Heart right ventricle (tissue), 16 donors: ENCODE results near the gene FBXO36. TPM values are rescaled to one million over a fixed set of nuclear protein-coding genes. Genes with fewer than 3 reads are reported as not detected.

ENCODE experiments used
- ATAC-seq, 8 donors: fragments of 200-7000 bp; cut with Tn5 transposase; one replicate each; pipeline ENCODE4 v1.9.1; 2020; ENCODE audit warnings: mild to moderate bottlenecking in 8 of 8, moderate library complexity in 8 of 8, moderate number of reproducible peaks in 1 of 8
- DNase-seq, 2 donors: peaks; one replicate each; pipeline ENCODE4 v3.0.0-alpha.2; 2020
- H3K27ac ChIP-seq, 10 donors: fragments of 200-600 bp; sonication (generic) in 2 of 10; one replicate each; pipeline versions ENCODE4 v1.5.0 to v1.8.0; 2020 to 2022; ENCODE audit warnings: mild to moderate bottlenecking in 3 of 10
- H3K27me3 ChIP-seq, 7 donors: fragments of 200-600 bp; one replicate each; pipeline ENCODE4 v1.8.0; 2021 to 2022; ENCODE audit warnings: mild to moderate bottlenecking in 2 of 7
- H3K36me3 ChIP-seq, 9 donors: fragments of 200-600 bp; sonication (generic) in 1 of 9; one replicate each; pipeline versions ENCODE4 v1.5.0 to v1.8.0; 2020 to 2022; ENCODE audit warnings: mild to moderate bottlenecking in 2 of 9
- H3K4me1 ChIP-seq, 9 donors: fragments of 200-600 bp; sonication (generic) in 1 of 9; one replicate each; pipeline versions ENCODE4 v1.5.0 to v1.8.0; 2020 to 2022; ENCODE audit warnings: mild to moderate bottlenecking in 4 of 9
- H3K4me3 ChIP-seq, 10 donors: fragments of 200-600 bp; sonication (generic) in 2 of 10; one replicate each; pipeline versions ENCODE4 v1.5.0 to v1.8.0; 2020 to 2022; ENCODE audit warnings: mild to moderate bottlenecking in 7 of 10, moderate library complexity in 2 of 10
- H3K9me3 ChIP-seq, 11 donors: fragments of 200-600 bp in 10 of 11; sonication (generic) in 2 of 11; one replicate each; pipeline versions ENCODE4 v1.5.0 to v1.8.0; 2013 to 2022; ENCODE audit warnings: mild to moderate bottlenecking in 2 of 11, control low read depth in 1 of 11, moderate library complexity in 1 of 11
- WGBS, 2 donors: extraction: QIAGEN DNeasy Blood & Tissue Kit; methylation state at CpG; one replicate each; pipeline ENCODE4 v1.1.7; 2013; ENCODE audit warnings: inconsistent platforms in 1 of 2; 5-methylcytosine and 5-hydroxymethylcytosine counted together
- intact Hi-C, 10 donors: fragments of 100-400 bp; cut with DNase I; formaldehyde crosslinking; loops; one replicate each; pipeline versions ENCODE4 v1.11.1 to v1.14.2; 2022
- polyA plus RNA-seq, 2 donors: library from polyadenylated mRNA; stranded (reverse); fragments of 200-250 nt; gene quantifications; one replicate each; pipeline ENCODE4 v1.2.3, GENCODE V29; 2013
- total RNA-seq, 10 donors: library from RNA; stranded (reverse); fragmentation: NEBNext Ultra II Directional in 3 of 10; extraction: Animal tissue kit (Norgen Biotek cat#: 25700) in 3 of 10; gene quantifications; one replicate each; pipeline versions ENCODE4 v1.2.1 to v1.2.4, GENCODE V29; 2021 to 2023
- TF ChIP-seq, protein P1 (sequence below), 9 donors: fragments of 200-600 bp; sonication (generic) in 2 of 9; IDR thresholded peaks; one replicate each; pipeline versions ENCODE4 v1.5.0 to v1.8.0; 2021 to 2022; ENCODE audit warnings: antibody characterized with exemption in 9 of 9, mild to moderate bottlenecking in 5 of 9, moderate library complexity in 1 of 9
- donor health status: Arrhythmogenic right ventricular cardiomyopathy.
- donor health status: ischemic (EF 13 %, LVEDD 7.1; RV severe dilation, severe dysfunction).
- donor health status: healthy with polysubstance abuse.
- donor health status: DM: no; HTN: yes; CAD: no.
- donor health status: DM: no; HTN: no; CAD: no.
- donor health status: ischemic (EF 25% LVEDD 6.9; RV normal size, moderate dysfunction).
- donor health status: ischemic (EF 25% LVEDD 5.7; RV mildly dilated, moderate dysfunction).
- donor health status: healthy.
- donor health status: DM: yes; HTN: yes; CAD: no.
- donor health status: Ischemic cardiomyopathy.
- donor health status: ischemic (EF 35%, LVEDD 5.7; RV mildly dilated, moderate dysfunction).
- donor health status: nonischemic (EF 11% LVEDD 7.7; RV severe dilation, severe dysfunction).
- donor health status: DM: yes; HTN: yes; CAD: no.
- donor health status: PGD.
- donor health status: ischemic (EF 29% LVEDD 5.4; RV normal size, mild dysfunction).
- donor health status: nonischemic (EF 23%, LVEDD 6.1; RV moderate dilation, normal function).

FBXO36 gene
- total and polyA plus RNA-seq, 12 donors: 0.15 to 1.4 (median 1.2) TPM

- 94 to 95% methylated on average over 4 of the region's 4 CpGs for WGBS, 2 donors
- ATAC-seq (no peak), DNase-seq (no peak)
- Histone ChIP-seq H3K9me3 (no peaks in the 10 kb centered on the region), H3K4me1 (peaks cover 0 to 15% (median 7%) of the 10 kb centered on the region in 9 donors), H3K27me3 (no peaks in the 10 kb centered on the region), H3K36me3 (peaks cover 0 to 15% (median 0%) of the 10 kb centered on the region in 9 donors), H3K4me3 (no peak overlapping the region), H3K27ac (no peak overlapping the region)
- TF ChIP-seq, protein P1, sequence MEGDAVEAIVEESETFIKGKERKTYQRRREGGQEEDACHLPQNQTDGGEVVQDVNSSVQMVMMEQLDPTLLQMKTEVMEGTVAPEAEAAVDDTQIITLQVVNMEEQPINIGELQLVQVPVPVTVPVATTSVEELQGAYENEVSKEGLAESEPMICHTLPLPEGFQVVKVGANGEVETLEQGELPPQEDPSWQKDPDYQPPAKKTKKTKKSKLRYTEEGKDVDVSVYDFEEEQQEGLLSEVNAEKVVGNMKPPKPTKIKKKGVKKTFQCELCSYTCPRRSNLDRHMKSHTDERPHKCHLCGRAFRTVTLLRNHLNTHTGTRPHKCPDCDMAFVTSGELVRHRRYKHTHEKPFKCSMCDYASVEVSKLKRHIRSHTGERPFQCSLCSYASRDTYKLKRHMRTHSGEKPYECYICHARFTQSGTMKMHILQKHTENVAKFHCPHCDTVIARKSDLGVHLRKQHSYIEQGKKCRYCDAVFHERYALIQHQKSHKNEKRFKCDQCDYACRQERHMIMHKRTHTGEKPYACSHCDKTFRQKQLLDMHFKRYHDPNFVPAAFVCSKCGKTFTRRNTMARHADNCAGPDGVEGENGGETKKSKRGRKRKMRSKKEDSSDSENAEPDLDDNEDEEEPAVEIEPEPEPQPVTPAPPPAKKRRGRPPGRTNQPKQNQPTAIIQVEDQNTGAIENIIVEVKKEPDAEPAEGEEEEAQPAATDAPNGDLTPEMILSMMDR (IDR thresholded peaks at IDR 0.05): no peak
- intact Hi-C loops: no loop called here
Measured at GRCh38 chr2:230048010-230048671, 125.8 kb downstream of the FBXO36 start.

- 49 to 50% methylated on average over 3 of the region's 3 CpGs for WGBS, 2 donors
- TF ChIP-seq, protein P1 (IDR thresholded peaks at IDR 0.05): no peak
- DNase-seq (no peak), ATAC-seq (peak in 1 of 8 donors; percentile 48)
- intact Hi-C loops: no loop called here
- no peak overlapping the region for H3K4me3 ChIP-seq
- no peaks in the 10 kb centered on the region for H3K27me3 ChIP-seq
- H3K36me3 ChIP-seq: peaks cover 0 to 20% (median 0%) of the 10 kb centered on the region in 9 donors
- peak overlapping the region in 3 of 10 donors; percentile 19 to 61 (median 30) for H3K27ac ChIP-seq
- H3K9me3 ChIP-seq: no peaks in the 10 kb centered on the region
- peaks cover 0 to 15% (median 9%) of the 10 kb centered on the region in 9 donors for H3K4me1 ChIP-seq
Measured at GRCh38 chr2:230050136-230050535, 127.8 kb downstream of the FBXO36 start.

DNA sequence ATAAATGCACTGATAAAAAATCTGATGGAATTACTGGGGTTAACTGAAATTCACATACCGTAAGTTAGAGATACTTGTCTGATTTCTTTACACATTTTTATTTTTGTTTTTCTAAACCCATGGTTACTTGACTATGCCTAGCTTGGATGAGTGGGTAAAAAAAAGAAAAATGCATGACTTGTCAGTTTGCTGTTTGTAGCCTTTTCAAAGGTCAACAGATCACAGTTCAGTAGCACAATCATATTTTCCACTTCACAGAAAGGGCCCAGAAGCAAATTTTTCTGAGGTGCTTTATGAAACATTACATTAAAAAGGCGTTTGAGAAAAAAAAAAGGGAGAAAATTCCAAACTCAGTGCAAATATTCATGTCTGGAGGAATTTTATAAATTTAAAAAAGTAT lies 130.0 kb downstream of the FBXO36 start:
- 78 to 81% methylated on average over 2 of the region's 2 CpGs for WGBS, 2 donors
- intact Hi-C loops: no loop called here

GRCh38 chr2:230053753-230054478 lies 131.6 kb downstream of the FBXO36 start:
- TF ChIP-seq, protein P1 (IDR thresholded peaks at IDR 0.05): no peak
- no peaks in the 10 kb centered on the region for H3K27me3 ChIP-seq
- peaks cover 0 to 13% (median 9%) of the 10 kb centered on the region in 9 donors for H3K4me1 ChIP-seq
- DNase-seq (no peak), ATAC-seq (peak in 1 of 8 donors; percentile 16)
- H3K4me3 ChIP-seq: no peak overlapping the region
- H3K9me3 ChIP-seq: no peaks in the 10 kb centered on the region
- 95 to 96% methylated on average over 2 of the region's 2 CpGs for WGBS, 2 donors
- intact Hi-C loops: no loop called here
- H3K27ac ChIP-seq: no peak overlapping the region
- H3K36me3 ChIP-seq: peaks cover 0 to 25% (median 0%) of the 10 kb centered on the region in 9 donors

More for the DNA sequence above, 130.0 kb downstream of the FBXO36 start:
- Histone ChIP-seq H3K27me3 (no peaks in the 10 kb centered on the region), H3K4me1 (peaks cover 0 to 15% (median 9%) of the 10 kb centered on the region in 9 donors), H3K4me3 (no peak overlapping the region), H3K9me3 (no peaks in the 10 kb centered on the region), H3K36me3 (peaks cover 0 to 19% (median 0%) of the 10 kb centered on the region in 9 donors), H3K27ac (no peak overlapping the region)
- TF ChIP-seq, protein P1 (IDR thresholded peaks at IDR 0.05): no peak
- ATAC-seq: no peak
- no peak for DNase-seq
